Ectodermal cell (in vitro differentiated cells): ENCODE measurements around the gene RHNO1.

Source experiments
- H3K27ac ChIP-seq: 2 replicates; pipeline ENCODE4 v1.7.0; 2013; ENCODE audit warnings: mild to moderate bottlenecking, low read depth, low read length; ENCODE audit not compliant: insufficient read depth, poor library complexity, severe bottlenecking
- H3K27me3 ChIP-seq: 2 replicates; pipeline ENCODE4 v1.7.0; 2013; ENCODE audit warnings: mild to moderate bottlenecking, low read length; ENCODE audit not compliant: insufficient read depth, control insufficient read depth, poor library complexity, severe bottlenecking
- H3K36me3 ChIP-seq: one replicate; pipeline ENCODE4 v1.7.0; 2013; ENCODE audit warnings: low read length; ENCODE audit not compliant: control insufficient read depth, insufficient read depth
- H3K4me1 ChIP-seq: one replicate; pipeline ENCODE4 v1.7.0; 2013; ENCODE audit warnings: low read length; ENCODE audit not compliant: control insufficient read depth, insufficient read depth
- H3K4me3 ChIP-seq: 2 replicates; pipeline ENCODE4 v1.7.0; 2013; ENCODE audit warnings: low read depth, low read length, control low read depth; ENCODE audit not compliant: insufficient read depth
- H3K9me3 ChIP-seq: 2 replicates; pipeline ENCODE4 v1.7.0; 2013; ENCODE audit warnings: mild to moderate bottlenecking, low read length, moderate library complexity; ENCODE audit not compliant: control insufficient read depth
- WGBS, 2 experiments: methylation state at CpG; one replicate each; pipeline ENCODE4 v1.1.7; 2013; ENCODE audit warnings: missing lambda C conversion rate in 2 of 2; 5-methylcytosine and 5-hydroxymethylcytosine counted together

The RHNO1 gene

GRCh38 chr12:2879853-2880252 lies 2.8 kb downstream of the RHNO1 start:
- WGBS, 2 experiments: 97 to 99% methylated on average over 3 of the region's 3 CpGs
- Histone ChIP-seq H3K9me3 (no peaks in the 10 kb centered on the region), H3K27me3 (no peaks in the 10 kb centered on the region), H3K4me1 (peaks cover 6% of the 10 kb centered on the region), H3K4me3 (no peak overlapping the region), H3K36me3 (no peaks in the 10 kb centered on the region), H3K27ac (no peak overlapping the region)

DNA sequence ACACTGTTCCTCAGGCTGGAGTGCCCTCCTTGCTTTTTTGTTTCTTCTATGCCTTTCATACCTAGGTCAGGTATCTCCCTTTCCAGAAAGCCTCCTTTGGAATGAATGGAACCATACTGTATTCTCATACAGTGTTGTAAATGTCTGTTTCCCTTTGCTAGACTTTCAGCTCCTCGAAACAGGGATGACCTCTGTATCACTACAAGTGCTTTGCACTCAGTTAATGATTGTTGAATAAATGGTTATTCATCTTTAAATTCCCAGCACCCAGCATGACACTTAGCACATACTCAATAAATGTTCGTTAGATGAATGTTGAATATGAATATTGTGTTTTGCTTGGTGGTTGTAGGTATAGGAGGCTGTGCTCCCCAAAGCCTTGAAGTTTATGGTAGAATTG lies 7.8 kb downstream of the RHNO1 start:
- Histone ChIP-seq H3K36me3 (peaks cover 15% of the 10 kb centered on the region), H3K4me1 (no peaks in the 10 kb centered on the region), H3K27ac (no peak overlapping the region), H3K9me3 (no peaks in the 10 kb centered on the region), H3K27me3 (no peaks in the 10 kb centered on the region), H3K4me3 (no peak overlapping the region)
- 87 to 94% methylated on average over 2 of the region's 2 CpGs for WGBS, 2 experiments

GRCh38 chr12:2886768-2887450 lies 9.9 kb downstream of the RHNO1 start:
- Histone ChIP-seq H3K27ac (no peak overlapping the region), H3K27me3 (no peaks in the 10 kb centered on the region), H3K36me3 (peaks cover 15% of the 10 kb centered on the region), H3K9me3 (no peaks in the 10 kb centered on the region), H3K4me3 (no peak overlapping the region), H3K4me1 (no peaks in the 10 kb centered on the region)
- WGBS, 2 experiments: 94 to 95% methylated on average over 10 of the region's 10 CpGs

- H3K27ac ChIP-seq: peak overlapping the region; percentile 1
- no peaks in the 10 kb centered on the region for H3K9me3 ChIP-seq
Observed at GRCh38 chr12:2890001-2890387, 13.0 kb downstream of the RHNO1 start.

GRCh38 chr12:2890388-2891239 lies 13.6 kb downstream of the RHNO1 start, which contains the start of gene TULP3:
TULP3 (plus strand) TSS chr12:2890891; CDS start chr12:2890948, 57 bp downstream.
- H3K4me3 ChIP-seq: peak within 1 kb of the TSS; percentile 94
- WGBS, 2 experiments: 1% methylated on average over 83 of the region's 83 CpGs
- peak within 1 kb of the TSS; percentile 82 for H3K27ac ChIP-seq
- no peaks in the 10 kb centered on the region for H3K27me3 ChIP-seq
- H3K4me1 ChIP-seq: peaks cover 4% of the 10 kb centered on the region
- H3K9me3 ChIP-seq: no peaks in the 10 kb centered on the region
- H3K36me3 ChIP-seq: peaks cover 15% of the 10 kb centered on the region

More at GRCh38 chr12:2890001-2890387, 13.0 kb downstream of the RHNO1 start:
- Histone ChIP-seq H3K4me1 (peaks cover under 1% of the 10 kb centered on the region), H3K36me3 (peaks cover 15% of the 10 kb centered on the region), H3K4me3 (peak overlapping the region; percentile 94), H3K27me3 (no peaks in the 10 kb centered on the region)
- WGBS, 2 experiments: 74 to 76% methylated on average over 10 of the region's 10 CpGs

DNA sequence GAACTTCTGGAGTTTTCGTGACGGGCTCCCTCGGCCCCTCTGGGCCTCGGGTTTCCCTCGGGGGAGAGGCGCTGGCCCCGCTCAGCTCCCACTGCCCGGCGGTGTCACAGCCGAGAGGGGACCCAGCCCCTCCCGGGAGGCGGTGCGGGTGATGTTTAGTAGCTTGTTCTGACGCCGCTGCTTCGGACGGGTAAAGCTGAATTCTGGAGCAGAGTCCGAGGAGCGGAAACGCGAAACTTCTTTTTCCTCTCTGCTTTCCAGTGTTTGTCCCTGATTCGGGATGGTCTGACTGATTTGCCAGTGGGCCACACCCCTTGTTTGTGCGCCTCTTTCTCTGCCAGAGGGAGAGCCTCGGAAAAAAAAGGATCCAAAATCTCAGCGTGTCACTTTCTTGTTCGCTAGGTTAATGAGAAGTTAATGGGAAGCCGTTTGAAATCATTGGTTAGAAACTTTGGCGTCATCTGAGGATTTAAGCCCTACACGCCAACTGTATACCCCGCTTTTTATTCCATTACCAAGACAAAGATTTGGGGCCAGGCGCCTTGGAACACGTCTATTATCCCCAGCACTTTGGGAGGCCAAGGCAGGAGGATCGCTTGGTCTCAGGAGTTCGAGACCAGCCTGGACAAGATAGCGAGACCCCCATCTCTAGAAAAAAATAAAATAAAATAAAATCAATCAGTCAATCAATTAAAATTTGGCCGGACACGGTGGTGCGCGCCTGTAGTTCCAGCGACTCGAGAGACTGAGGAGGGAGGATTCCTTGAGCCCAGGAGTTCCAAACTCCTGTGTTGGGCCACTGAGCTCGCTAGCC lies 14.4 kb downstream of the RHNO1 start:
- WGBS, 2 experiments: 31% methylated on average over 42 of the region's 42 CpGs
- Histone ChIP-seq H3K9me3 (no peaks in the 10 kb centered on the region), H3K4me3 (peak overlapping the region; percentile 94), H3K4me1 (peaks cover 4% of the 10 kb centered on the region), H3K27me3 (no peaks in the 10 kb centered on the region), H3K27ac (peak overlapping the region; percentile 82), H3K36me3 (peaks cover 9% of the 10 kb centered on the region)

DNA sequence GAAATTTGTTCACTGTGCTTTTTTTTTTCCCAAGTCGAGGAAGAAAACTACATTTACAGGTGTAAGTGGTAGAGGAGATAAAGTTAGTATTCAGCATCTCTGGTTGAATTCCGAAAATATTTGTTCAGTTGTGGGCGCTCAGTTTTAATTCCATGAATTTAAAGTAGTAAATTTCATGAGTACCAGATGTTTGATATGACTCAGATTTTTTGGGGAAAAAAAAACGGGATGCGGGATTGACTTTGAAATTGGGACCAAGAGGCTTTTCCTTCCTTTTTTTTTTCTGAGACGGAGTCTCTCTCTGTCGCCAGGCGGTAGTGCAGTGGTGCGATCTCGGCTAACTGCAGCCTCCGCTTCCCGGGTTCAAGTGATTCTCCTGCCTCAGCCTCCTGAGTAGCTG lies 15.2 kb downstream of the RHNO1 start:
- 96% methylated on average over 12 of the region's 12 CpGs for WGBS, 2 experiments
- Histone ChIP-seq H3K4me1 (peaks cover 4% of the 10 kb centered on the region), H3K27me3 (no peaks in the 10 kb centered on the region), H3K4me3 (no peak overlapping the region), H3K9me3 (no peaks in the 10 kb centered on the region), H3K36me3 (peaks cover 9% of the 10 kb centered on the region), H3K27ac (no peak overlapping the region)

GRCh38 chr12:2893007-2893406 lies 16.0 kb downstream of the RHNO1 start:
- Histone ChIP-seq H3K4me1 (peaks cover 4% of the 10 kb centered on the region), H3K27ac (no peak overlapping the region), H3K9me3 (no peaks in the 10 kb centered on the region), H3K4me3 (no peak overlapping the region), H3K36me3 (peaks cover 3% of the 10 kb centered on the region), H3K27me3 (no peaks in the 10 kb centered on the region)
- 94 to 95% methylated on average over 8 of the region's 8 CpGs for WGBS, 2 experiments

DNA sequence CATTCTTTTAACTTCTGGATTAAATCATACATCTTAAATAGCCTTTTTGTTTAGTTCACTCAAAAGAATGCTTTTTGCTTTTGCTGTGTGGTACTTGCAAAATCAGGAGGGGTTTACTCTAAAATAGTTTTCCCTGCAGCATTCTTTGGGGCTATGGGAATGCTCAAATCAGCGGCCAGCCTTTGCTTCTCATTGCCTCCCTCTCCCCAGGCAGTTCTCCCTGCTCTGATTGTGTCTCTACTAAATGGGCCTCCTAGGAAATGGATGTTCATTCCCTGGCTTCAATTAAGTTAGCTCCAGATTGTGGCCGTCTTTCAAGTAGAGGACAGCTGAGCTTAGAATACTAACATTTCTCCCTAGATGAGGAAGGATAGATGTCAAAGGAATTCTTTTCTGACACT lies 18.0 kb downstream of the RHNO1 start:
- no peaks in the 10 kb centered on the region for H3K9me3 ChIP-seq
- H3K36me3 ChIP-seq: no peaks in the 10 kb centered on the region
- H3K27ac ChIP-seq: no peak overlapping the region
- H3K4me1 ChIP-seq: peaks cover 4% of the 10 kb centered on the region
- 29 to 30% methylated on average over 2 of the region's 2 CpGs for WGBS, 2 experiments
- H3K4me3 ChIP-seq: no peak overlapping the region
- H3K27me3 ChIP-seq: no peaks in the 10 kb centered on the region

GRCh38 chr12:2895511-2895910 lies 18.5 kb downstream of the RHNO1 start:
- H3K36me3 ChIP-seq: no peaks in the 10 kb centered on the region
- H3K4me3 ChIP-seq: no peak overlapping the region
- 77 to 84% methylated on average over 2 of the region's 2 CpGs for WGBS, 2 experiments
- H3K9me3 ChIP-seq: no peaks in the 10 kb centered on the region
- no peak overlapping the region for H3K27ac ChIP-seq
- H3K4me1 ChIP-seq: peaks cover 4% of the 10 kb centered on the region
- H3K27me3 ChIP-seq: no peaks in the 10 kb centered on the region
